HL-60 (cell line): ENCODE results near the gene CNTN5.

ENCODE experiments used
- DNase-seq, 2 experiments: peaks; one replicate each; pipeline ENCODE4 v3.0.0-alpha.2; 2010 to 2020; ENCODE audit warnings: low read depth in 1 of 2, low spot score in 1 of 2
- H3K27ac ChIP-seq: fragments of 250-450 bp; sonication (Bioruptor Pico); replicated peaks from 2 replicates; pipeline ENCODE4 v1.5.1; 2020; ENCODE audit warnings: mild to moderate bottlenecking, moderate library complexity
- H3K27me3 ChIP-seq: fragments of 250-450 bp; sonication (Bioruptor Pico); 2 replicates; pipeline ENCODE4 v1.5.1; 2021; ENCODE audit warnings: mild to moderate bottlenecking, moderate library complexity; ENCODE audit not compliant: insufficient read depth, poor library complexity, severe bottlenecking
- H3K4me3 ChIP-seq: replicated peaks from 2 replicates; pipeline ENCODE4 v1.5.1; 2011; ENCODE audit warnings: mild to moderate bottlenecking, control low read depth, low read length; ENCODE audit not compliant: insufficient read depth
- GABPA ChIP-seq: IDR thresholded peaks from 2 replicates; pipeline ENCODE4 v1.6.1; 2012; ENCODE audit warnings: low read depth
- POLR2AphosphoS5 ChIP-seq: IDR thresholded peaks from 2 replicates; pipeline ENCODE4 v1.6.1; 2012; ENCODE audit warnings: low read depth
- SPI1 ChIP-seq: IDR thresholded peaks from 2 replicates; pipeline ENCODE4 v1.6.1; 2012; ENCODE audit warnings: low read depth, mild to moderate bottlenecking, borderline replicate concordance
- TF ChIP-seq, protein P1 (sequence below): IDR thresholded peaks from 2 replicates; pipeline ENCODE4 v1.6.1; 2012; ENCODE audit warnings: low read depth; ENCODE audit not compliant: insufficient replicate concordance
- TF ChIP-seq, protein P2 (sequence below): IDR thresholded peaks from one replicate; pipeline ENCODE4 v1.5.1; 2011; ENCODE audit warnings: low read length, control low read depth, inconsistent platforms; ENCODE audit not compliant: insufficient read depth

The CNTN5 gene

DNA sequence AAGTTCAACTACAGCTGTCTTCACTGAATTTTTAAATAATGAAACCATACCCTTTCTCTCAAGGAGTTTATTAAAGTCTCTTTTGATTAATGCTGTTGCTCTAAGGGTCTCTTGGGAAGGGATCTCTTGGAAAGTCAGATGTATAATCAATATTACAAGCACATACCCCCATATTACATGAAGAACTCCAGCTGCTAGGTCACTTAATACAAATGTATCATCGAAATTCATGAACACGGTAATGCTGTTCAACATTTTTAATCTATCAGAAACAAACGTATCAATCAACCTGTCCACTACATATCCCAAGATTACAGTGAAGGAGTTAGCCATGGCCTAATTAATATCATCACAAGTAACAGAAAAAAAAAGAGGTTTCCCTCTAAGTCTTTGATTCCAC is 1283.1 kb downstream of the CNTN5 start:
- TF ChIP-seq, protein P1, sequence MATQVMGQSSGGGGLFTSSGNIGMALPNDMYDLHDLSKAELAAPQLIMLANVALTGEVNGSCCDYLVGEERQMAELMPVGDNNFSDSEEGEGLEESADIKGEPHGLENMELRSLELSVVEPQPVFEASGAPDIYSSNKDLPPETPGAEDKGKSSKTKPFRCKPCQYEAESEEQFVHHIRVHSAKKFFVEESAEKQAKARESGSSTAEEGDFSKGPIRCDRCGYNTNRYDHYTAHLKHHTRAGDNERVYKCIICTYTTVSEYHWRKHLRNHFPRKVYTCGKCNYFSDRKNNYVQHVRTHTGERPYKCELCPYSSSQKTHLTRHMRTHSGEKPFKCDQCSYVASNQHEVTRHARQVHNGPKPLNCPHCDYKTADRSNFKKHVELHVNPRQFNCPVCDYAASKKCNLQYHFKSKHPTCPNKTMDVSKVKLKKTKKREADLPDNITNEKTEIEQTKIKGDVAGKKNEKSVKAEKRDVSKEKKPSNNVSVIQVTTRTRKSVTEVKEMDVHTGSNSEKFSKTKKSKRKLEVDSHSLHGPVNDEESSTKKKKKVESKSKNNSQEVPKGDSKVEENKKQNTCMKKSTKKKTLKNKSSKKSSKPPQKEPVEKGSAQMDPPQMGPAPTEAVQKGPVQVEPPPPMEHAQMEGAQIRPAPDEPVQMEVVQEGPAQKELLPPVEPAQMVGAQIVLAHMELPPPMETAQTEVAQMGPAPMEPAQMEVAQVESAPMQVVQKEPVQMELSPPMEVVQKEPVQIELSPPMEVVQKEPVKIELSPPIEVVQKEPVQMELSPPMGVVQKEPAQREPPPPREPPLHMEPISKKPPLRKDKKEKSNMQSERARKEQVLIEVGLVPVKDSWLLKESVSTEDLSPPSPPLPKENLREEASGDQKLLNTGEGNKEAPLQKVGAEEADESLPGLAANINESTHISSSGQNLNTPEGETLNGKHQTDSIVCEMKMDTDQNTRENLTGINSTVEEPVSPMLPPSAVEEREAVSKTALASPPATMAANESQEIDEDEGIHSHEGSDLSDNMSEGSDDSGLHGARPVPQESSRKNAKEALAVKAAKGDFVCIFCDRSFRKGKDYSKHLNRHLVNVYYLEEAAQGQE: no peak
- TF ChIP-seq GABPA: no peak
- TF ChIP-seq, protein P2, sequence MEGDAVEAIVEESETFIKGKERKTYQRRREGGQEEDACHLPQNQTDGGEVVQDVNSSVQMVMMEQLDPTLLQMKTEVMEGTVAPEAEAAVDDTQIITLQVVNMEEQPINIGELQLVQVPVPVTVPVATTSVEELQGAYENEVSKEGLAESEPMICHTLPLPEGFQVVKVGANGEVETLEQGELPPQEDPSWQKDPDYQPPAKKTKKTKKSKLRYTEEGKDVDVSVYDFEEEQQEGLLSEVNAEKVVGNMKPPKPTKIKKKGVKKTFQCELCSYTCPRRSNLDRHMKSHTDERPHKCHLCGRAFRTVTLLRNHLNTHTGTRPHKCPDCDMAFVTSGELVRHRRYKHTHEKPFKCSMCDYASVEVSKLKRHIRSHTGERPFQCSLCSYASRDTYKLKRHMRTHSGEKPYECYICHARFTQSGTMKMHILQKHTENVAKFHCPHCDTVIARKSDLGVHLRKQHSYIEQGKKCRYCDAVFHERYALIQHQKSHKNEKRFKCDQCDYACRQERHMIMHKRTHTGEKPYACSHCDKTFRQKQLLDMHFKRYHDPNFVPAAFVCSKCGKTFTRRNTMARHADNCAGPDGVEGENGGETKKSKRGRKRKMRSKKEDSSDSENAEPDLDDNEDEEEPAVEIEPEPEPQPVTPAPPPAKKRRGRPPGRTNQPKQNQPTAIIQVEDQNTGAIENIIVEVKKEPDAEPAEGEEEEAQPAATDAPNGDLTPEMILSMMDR: no peak
- TF ChIP-seq SPI1: no peak
- TF ChIP-seq POLR2AphosphoS5: no peak
- DNase-seq: no peak
- Histone ChIP-seq H3K27ac (no peak overlapping the region), H3K4me3 (no peak overlapping the region), H3K27me3 (no peaks in the 10 kb centered on the region)

DNA sequence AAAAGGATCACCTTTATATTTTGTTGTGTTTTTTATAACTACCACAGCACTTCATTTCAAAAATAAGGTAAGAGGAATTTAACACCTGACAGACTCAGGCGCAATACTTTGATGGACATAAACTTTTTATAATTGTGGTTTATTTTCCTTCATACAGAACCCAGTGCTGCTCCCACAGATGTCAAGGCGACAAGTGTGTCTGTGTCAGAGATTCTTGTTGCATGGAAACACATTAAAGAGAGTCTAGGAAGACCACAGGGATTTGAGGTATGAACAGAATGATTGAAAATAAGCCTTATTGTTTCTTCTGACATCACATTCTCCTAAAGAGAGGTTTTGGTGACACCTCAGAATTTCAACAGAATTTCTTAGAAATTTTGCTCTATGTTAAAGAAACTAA is 1287.5 kb downstream of the CNTN5 start:
- Histone ChIP-seq H3K4me3 (no peak overlapping the region), H3K27ac (no peak overlapping the region), H3K27me3 (no peaks in the 10 kb centered on the region)
- DNase-seq: no peak
- TF ChIP-seq, protein P2: no peak
- TF ChIP-seq POLR2AphosphoS5 (no peak), SPI1 (no peak), GABPA (no peak)
- TF ChIP-seq, protein P1: no peak

DNA sequence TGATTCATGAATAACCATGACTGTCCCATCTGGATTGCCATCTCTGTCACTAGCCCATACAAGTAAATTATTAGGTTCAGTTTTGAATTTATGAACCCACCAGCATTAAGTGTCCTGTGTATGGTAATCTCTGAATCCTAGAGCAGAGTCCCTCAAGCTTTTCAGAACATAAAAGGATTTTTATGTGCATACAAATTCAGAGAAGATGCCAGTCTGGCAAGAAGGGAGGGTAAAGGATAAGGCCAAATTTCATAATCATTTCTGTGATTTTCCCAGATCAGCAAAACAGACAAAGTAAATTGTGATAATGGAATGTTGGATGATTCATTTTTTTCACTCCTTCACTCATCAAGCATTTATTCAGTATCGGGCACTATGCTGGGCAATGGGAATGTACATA is 1295.2 kb downstream of the CNTN5 start:
- H3K4me3 ChIP-seq: no peak overlapping the region
- TF ChIP-seq, protein P2: no peak
- TF ChIP-seq, protein P1: no peak
- H3K27ac ChIP-seq: no peak overlapping the region
- H3K27me3 ChIP-seq: no peaks in the 10 kb centered on the region
- no peak for DNase-seq
